ENCODE measurements around the gene DSTN. TPM values are rescaled to one million over a fixed set of nuclear protein-coding genes. Genes with fewer than 3 reads are reported as not detected.

Gene DSTN
- total and polyA plus RNA-seq, 2 of the 4 experiments (the other 2 are of a cell fraction): 221 to 269 TPM

- Histone ChIP-seq H2BK120ac (ENCODE audit: low read depth, low read length) (no peak overlapping the region), H4K8ac (ENCODE audit: low read depth in 2 of 2, low read length in 2 of 2) (no peak overlapping the region), H3K4me3 (ENCODE audit: insufficient read depth, low read depth, low read length) (no peak overlapping the region), H2AK9ac (replicated peaks; ENCODE audit: low read depth, low read length, poor library complexity) (no peak overlapping the region), H3K9ac (ENCODE audit: low read depth, low read length) (no peak overlapping the region), H3K14ac (replicated peaks; ENCODE audit: low read depth, low read length) (no peak overlapping the region), H3K9me3 (ENCODE audit: control insufficient read depth, insufficient read depth, low read length) (no peaks in the 10 kb centered on the region), H3K23ac (ENCODE audit: low read depth, low read length) (no peak overlapping the region), H2BK15ac (ENCODE audit: low read depth, low read length) (no peak overlapping the region), H3K56ac (ENCODE audit: extremely low read depth, insufficient read depth, low read length) (no peak overlapping the region), H2BK5ac (ENCODE audit: low read depth, low read length, poor library complexity, severe bottlenecking) (no peak overlapping the region), H3K27me3 (ENCODE audit: control insufficient read depth, insufficient read depth, low read length) (no peaks in the 10 kb centered on the region), H3K36me3 (ENCODE audit: control insufficient read depth, insufficient read depth, low read length) (peaks cover 52% of the 10 kb centered on the region), H3K27ac (ENCODE audit: insufficient read depth, low read length) (no peak overlapping the region), H2AFZ (replicated peaks; ENCODE audit: low read length, poor library complexity) (no peak overlapping the region), H3K4me1 (ENCODE audit: control insufficient read depth, insufficient read depth, low read length) (peaks cover 24% of the 10 kb centered on the region; the same call in 1 of the 2 replicates), H3K18ac (ENCODE audit: low read depth, low read length) (no peak overlapping the region), H3K4ac (ENCODE audit: low read depth, low read length) (no peak overlapping the region), H2AK5ac (ENCODE audit: low read depth, low read length) (no peak overlapping the region), H4K91ac (ENCODE audit: insufficient read depth, low read depth, low read length) (no peak overlapping the region), H4K5ac (ENCODE audit: low read depth, low read length) (no peak overlapping the region), H4K20me1 (ENCODE audit: insufficient read depth, low read length) (peaks cover 100% of the 10 kb centered on the region), H3K79me1 (ENCODE audit: low read depth in 1 of 2, low read length in 2 of 2) (peaks cover 26 to 98% of the 10 kb centered on the region in 2 experiments), H2BK20ac (ENCODE audit: low read depth, low read length) (no peak overlapping the region), H3K4me2 (ENCODE audit: low read depth, low read length) (no peak overlapping the region), H3K9me1 (ENCODE audit: insufficient read depth, low read length) (peaks cover 10% of the 10 kb centered on the region)
- ATAC-seq (ENCODE audit: low read depth) (no peak), DNase-seq (no peak)
- TF ChIP-seq FOS (IDR thresholded peaks at IDR 0.05; ENCODE audit: low read depth, low read length): no peak
- TF ChIP-seq CHD1 (IDR thresholded peaks at IDR 0.05; ENCODE audit: low read depth, low read length): no peak
- no peak for TF ChIP-seq RAD21 (IDR thresholded peaks at IDR 0.05; ENCODE audit: low read length)
- no peak for TF ChIP-seq MAFK (IDR thresholded peaks at IDR 0.05; ENCODE audit: low read depth, low read length)
- TF ChIP-seq POLR2A (IDR thresholded peaks at IDR 0.05; ENCODE audit: low read depth, low read length): no peak
- TF ChIP-seq RFX5 (IDR thresholded peaks at IDR 0.05; ENCODE audit: low read depth, low read length): no peak
- no TSS peak for BruUV-seq (replicated peaks)
- intact Hi-C loops (cut with micrococcal nuclease) (no loop called here), dilution Hi-C loops (cut with HindIII; ENCODE audit: low sequenced_read_pairs, unreplicated experiment) (no loop called here), in situ Hi-C loops (cut with MboI; ENCODE audit: low sequenced_read_pairs) (loop anchor here (25.0 kb wide), 1 partner anchor 492 kb away; the partner anchor contains the start of genes KAT14 and PET117)
- WGBS, 2 experiments (ENCODE audit: extremely low coverage in 2 of 2, insufficient read length in 1 of 2): 100% methylated on average over 3 of the region's 14 CpGs; no CpG with 5 or more reads in 1 of the 2 experiments
- ChIA-PET CTCF (no interaction called here), POLR2A (ENCODE audit: unreplicated experiment) (no interaction called here)
Observed at GRCh38 chr20:17645010-17645409, 75.1 kb downstream of the DSTN start.
